Heart right ventricle (tissue), 16 donors: Measurements from ENCODE around the gene G2E3. TPM values are rescaled to one million over a fixed set of nuclear protein-coding genes. Genes with fewer than 3 reads are reported as not detected.

ENCODE experiments used
- ATAC-seq, 8 donors: fragments of 200-7000 bp; cut with Tn5 transposase; one replicate each; pipeline ENCODE4 v1.9.1; 2020; ENCODE audit warnings: mild to moderate bottlenecking in 8 of 8, moderate library complexity in 8 of 8, moderate number of reproducible peaks in 1 of 8
- DNase-seq, 2 donors: peaks; one replicate each; pipeline ENCODE4 v3.0.0-alpha.2; 2020
- H3K27ac ChIP-seq, 10 donors: fragments of 200-600 bp; sonication (generic) in 2 of 10; one replicate each; pipeline versions ENCODE4 v1.5.0 to v1.8.0; 2020 to 2022; ENCODE audit warnings: mild to moderate bottlenecking in 3 of 10
- H3K27me3 ChIP-seq, 7 donors: fragments of 200-600 bp; one replicate each; pipeline ENCODE4 v1.8.0; 2021 to 2022; ENCODE audit warnings: mild to moderate bottlenecking in 2 of 7
- H3K36me3 ChIP-seq, 9 donors: fragments of 200-600 bp; sonication (generic) in 1 of 9; one replicate each; pipeline versions ENCODE4 v1.5.0 to v1.8.0; 2020 to 2022; ENCODE audit warnings: mild to moderate bottlenecking in 2 of 9
- H3K4me1 ChIP-seq, 9 donors: fragments of 200-600 bp; sonication (generic) in 1 of 9; one replicate each; pipeline versions ENCODE4 v1.5.0 to v1.8.0; 2020 to 2022; ENCODE audit warnings: mild to moderate bottlenecking in 4 of 9
- H3K4me3 ChIP-seq, 10 donors: fragments of 200-600 bp; sonication (generic) in 2 of 10; one replicate each; pipeline versions ENCODE4 v1.5.0 to v1.8.0; 2020 to 2022; ENCODE audit warnings: mild to moderate bottlenecking in 7 of 10, moderate library complexity in 2 of 10
- H3K9me3 ChIP-seq, 11 donors: fragments of 200-600 bp in 10 of 11; sonication (generic) in 2 of 11; one replicate each; pipeline versions ENCODE4 v1.5.0 to v1.8.0; 2013 to 2022; ENCODE audit warnings: mild to moderate bottlenecking in 2 of 11, control low read depth in 1 of 11, moderate library complexity in 1 of 11
- CTCF ChIP-seq, 9 donors: fragments of 200-600 bp; sonication (generic) in 2 of 9; IDR thresholded peaks; one replicate each; pipeline versions ENCODE4 v1.5.0 to v1.8.0; 2021 to 2022; ENCODE audit warnings: antibody characterized with exemption in 9 of 9, mild to moderate bottlenecking in 5 of 9, moderate library complexity in 1 of 9
- WGBS, 2 donors: extraction: QIAGEN DNeasy Blood & Tissue Kit; methylation state at CpG; one replicate each; pipeline ENCODE4 v1.1.7; 2013; ENCODE audit warnings: inconsistent platforms in 1 of 2; 5-methylcytosine and 5-hydroxymethylcytosine counted together
- intact Hi-C, 10 donors: fragments of 100-400 bp; cut with DNase I; formaldehyde crosslinking; loops; one replicate each; pipeline versions ENCODE4 v1.11.1 to v1.14.2; 2022
- polyA plus RNA-seq, 2 donors: library from polyadenylated mRNA; stranded (reverse); fragments of 200-250 nt; gene quantifications; one replicate each; pipeline ENCODE4 v1.2.3, GENCODE V29; 2013
- total RNA-seq, 10 donors: library from RNA; stranded (reverse); fragmentation: NEBNext Ultra II Directional in 3 of 10; extraction: Animal tissue kit (Norgen Biotek cat#: 25700) in 3 of 10; gene quantifications; one replicate each; pipeline versions ENCODE4 v1.2.1 to v1.2.4, GENCODE V29; 2021 to 2023
- donor health status: Arrhythmogenic right ventricular cardiomyopathy.
- donor health status: ischemic (EF 13 %, LVEDD 7.1; RV severe dilation, severe dysfunction).
- donor health status: healthy with polysubstance abuse.
- donor health status: DM: no; HTN: yes; CAD: no.
- donor health status: DM: no; HTN: no; CAD: no.
- donor health status: ischemic (EF 25% LVEDD 6.9; RV normal size, moderate dysfunction).
- donor health status: ischemic (EF 25% LVEDD 5.7; RV mildly dilated, moderate dysfunction).
- donor health status: healthy.
- donor health status: DM: yes; HTN: yes; CAD: no.
- donor health status: Ischemic cardiomyopathy.
- donor health status: ischemic (EF 35%, LVEDD 5.7; RV mildly dilated, moderate dysfunction).
- donor health status: nonischemic (EF 11% LVEDD 7.7; RV severe dilation, severe dysfunction).
- donor health status: DM: yes; HTN: yes; CAD: no.
- donor health status: PGD.
- donor health status: ischemic (EF 29% LVEDD 5.4; RV normal size, mild dysfunction).
- donor health status: nonischemic (EF 23%, LVEDD 6.1; RV moderate dilation, normal function).

The G2E3 gene
- total and polyA plus RNA-seq, 12 donors, result 2.6 to 11.0 (median 8.5) TPM

- ATAC-seq (no peak), DNase-seq (no peak)
- no peak for TF ChIP-seq CTCF (IDR thresholded peaks at IDR 0.05)
- Histone ChIP-seq H3K9me3 (peaks cover 0 to 17% (median 3%) of the 10 kb centered on the region in 11 donors), H3K4me3 (no peak overlapping the region), H3K27ac (no peak overlapping the region), H3K27me3 (no peaks in the 10 kb centered on the region), H3K4me1 (peaks cover 0 to 3% (median 0%) of the 10 kb centered on the region in 9 donors), H3K36me3 (peaks cover 0 to 30% (median 0%) of the 10 kb centered on the region in 9 donors)
- WGBS, 2 donors, result 93 to 98% methylated on average over 1 of the region's 1 CpG
- intact Hi-C loops, result no loop called here
Measured at GRCh38 chr14:30582376-30582775, 23.4 kb downstream of the G2E3 start.

GRCh38 chr14:30584058-30584630, 25.2 kb downstream of the G2E3 start:
- Histone ChIP-seq H3K9me3 (peaks cover 0 to 17% (median 3%) of the 10 kb centered on the region in 11 donors), H3K4me1 (no peaks in the 10 kb centered on the region), H3K27ac (no peak overlapping the region), H3K4me3 (no peak overlapping the region), H3K27me3 (no peaks in the 10 kb centered on the region), H3K36me3 (peaks cover 0 to 41% (median 0%) of the 10 kb centered on the region in 9 donors)
- no peak for TF ChIP-seq CTCF (IDR thresholded peaks at IDR 0.05)
- DNase-seq, result no peak
- intact Hi-C loops, result no loop called here
- no peak for ATAC-seq

GRCh38 chr14:30585204-30585603, 26.2 kb downstream of the G2E3 start:
- Histone ChIP-seq H3K4me3 (no peak overlapping the region), H3K4me1 (no peaks in the 10 kb centered on the region), H3K9me3 (peaks cover 0 to 17% (median 3%) of the 10 kb centered on the region in 11 donors), H3K27ac (no peak overlapping the region), H3K27me3 (no peaks in the 10 kb centered on the region), H3K36me3 (peaks cover 0 to 52% (median 3%) of the 10 kb centered on the region in 9 donors)
- no peak for ATAC-seq
- intact Hi-C loops, result no loop called here
- TF ChIP-seq CTCF (IDR thresholded peaks at IDR 0.05), result no peak
- no peak for DNase-seq

- Histone ChIP-seq H3K36me3 (peaks cover 0 to 65% (median 3%) of the 10 kb centered on the region in 9 donors), H3K9me3 (peaks cover 0 to 17% (median 3%) of the 10 kb centered on the region in 11 donors), H3K27me3 (no peaks in the 10 kb centered on the region), H3K4me1 (no peaks in the 10 kb centered on the region), H3K27ac (no peak overlapping the region), H3K4me3 (no peak overlapping the region)
- intact Hi-C loops, result no loop called here
- ATAC-seq (no peak), DNase-seq (no peak)
- no peak for TF ChIP-seq CTCF (IDR thresholded peaks at IDR 0.05)
- WGBS, 2 donors, result 65 to 75% methylated on average over 3 of the region's 3 CpGs
Measured at GRCh38 chr14:30587141-30587540, 28.2 kb downstream of the G2E3 start.
